Neural progenitor cell (in vitro differentiated cells): ENCODE results near the gene C20orf144. TPM values are rescaled to one million over a fixed set of nuclear protein-coding genes. Genes with fewer than 3 reads are reported as not detected.
A peak's percentile ranks its signal among the peaks of the same experiment; 100 is the strongest.
"Not testable (repeated sequence)": the region's sequence is repeated elsewhere in the genome, so short reads cannot be mapped to it uniquely, and the experiment has no call there.

Experiments used
- DNase-seq: peaks from one replicate; pipeline ENCODE4 v3.0.0-alpha.2; 2016; ENCODE audit warnings: low spot score
- H2AFZ ChIP-seq: fragments of 200-600 bp; sonication (generic); replicated peaks from 2 replicates; pipeline ENCODE4 v1.6.1; 2016; ENCODE audit warnings: antibody characterized with exemption
- H3F3A ChIP-seq: fragments of 200-600 bp; sonication (generic); 2 replicates; pipeline ENCODE4 v1.6.1; 2016; ENCODE audit warnings: antibody characterized with exemption, low read depth
- H3K27ac ChIP-seq: fragments of 200-600 bp; sonication (generic); 2 replicates; pipeline ENCODE4 v1.5.1; 2016; ENCODE audit warnings: mild to moderate bottlenecking
- H3K27me3 ChIP-seq: fragments of 200-600 bp; sonication (generic); 2 replicates; pipeline ENCODE4 v1.6.1; 2016; ENCODE audit warnings: mild to moderate bottlenecking, moderate library complexity
- H3K36me3 ChIP-seq: fragments of 200-600 bp; sonication (generic); 2 replicates; pipeline ENCODE4 v1.5.1; 2016
- H3K4me1 ChIP-seq: fragments of 200-600 bp; sonication (generic); 2 replicates; pipeline ENCODE4 v1.6.1; 2016; ENCODE audit warnings: mixed run types
- H3K4me2 ChIP-seq: fragments of 200-600 bp; sonication (generic); 2 replicates; pipeline ENCODE4 v1.6.1; 2016
- H3K4me3 ChIP-seq: fragments of 200-600 bp; sonication (generic); 2 replicates; pipeline ENCODE4 v1.5.1; 2016
- H3K79me2 ChIP-seq: fragments of 200-600 bp; sonication (generic); 2 replicates; pipeline ENCODE4 v1.6.1; 2016; ENCODE audit warnings: low read depth
- H3K9ac ChIP-seq: fragments of 200-600 bp; sonication (generic); 2 replicates; pipeline ENCODE4 v1.6.1; 2016
- H3K9me3 ChIP-seq: fragments of 200-600 bp; sonication (generic); 2 replicates; pipeline ENCODE4 v1.5.1; 2016; ENCODE audit warnings: low read depth
- H4K20me1 ChIP-seq: fragments of 200-600 bp; sonication (generic); 2 replicates; pipeline ENCODE4 v1.6.1; 2016; ENCODE audit warnings: low read depth
- H3K27ac Mint-ChIP-seq: 3 replicates; pipeline ENCODE4 v1.8.0; 2021; ENCODE audit warnings: mixed read lengths
- H3K27me3 Mint-ChIP-seq: 2 replicates; pipeline ENCODE4 v1.8.0; 2022; ENCODE audit warnings: low read depth, mild to moderate bottlenecking, inconsistent platforms, moderate library complexity, mixed read lengths; ENCODE audit not compliant: insufficient read depth
- H3K36me3 Mint-ChIP-seq: 3 replicates; pipeline ENCODE4 v1.8.0; 2021; ENCODE audit warnings: mixed read lengths
- H3K4me1 Mint-ChIP-seq: 3 replicates; pipeline ENCODE4 v1.8.0; 2021; ENCODE audit warnings: mixed read lengths
- H3K4me3 Mint-ChIP-seq: 3 replicates; pipeline ENCODE4 v1.8.0; 2021; ENCODE audit warnings: mild to moderate bottlenecking, moderate library complexity, mixed read lengths
- H3K9me3 Mint-ChIP-seq: 3 replicates; pipeline ENCODE4 v1.8.0; 2020; ENCODE audit warnings: mixed read lengths
- EZH2 ChIP-seq: fragments of 200-600 bp; sonication (generic); IDR thresholded peaks from 2 replicates; pipeline ENCODE4 v1.6.1; 2017; ENCODE audit warnings: antibody characterized with exemption, mild to moderate bottlenecking, moderate library complexity
- EZH2phosphoT487 ChIP-seq: fragments of 200-600 bp; sonication (generic); IDR thresholded peaks from 2 replicates; pipeline ENCODE4 v1.6.1; 2017; ENCODE audit warnings: antibody characterized with exemption
- total RNA-seq: library from RNA; depleted of rRNA; stranded (reverse); fragments of >200 nt; gene quantifications from 2 replicates; pipeline ENCODE4 v1.2.3, GENCODE V29; 2015; ENCODE audit warnings: low replicate concordance
- TF ChIP-seq, protein P1 (sequence below): fragments of 200-600 bp; sonication (generic); IDR thresholded peaks from 2 replicates; pipeline ENCODE4 v1.5.1; 2017; ENCODE audit warnings: antibody characterized with exemption, mild to moderate bottlenecking

C20orf144 gene
- total RNA-seq, 1 donor from 2014 or later = not detected

DNA sequence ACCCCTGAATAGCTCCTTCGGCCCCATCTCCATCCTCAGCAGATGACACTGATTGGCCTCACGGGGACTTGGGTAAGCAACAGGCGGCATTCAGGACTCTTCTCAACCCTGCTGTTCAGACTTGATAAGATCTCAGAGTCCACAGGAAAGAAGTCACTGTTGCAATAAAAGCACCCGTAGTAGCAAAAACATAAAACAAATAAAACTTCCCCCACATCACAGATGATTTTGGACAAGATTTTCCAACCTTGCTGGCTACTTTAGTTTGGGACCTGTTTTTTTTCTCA, 17.1 kb upstream of the C20orf144 start:
- Mint-ChIP-seq H3K27ac (no peak overlapping the region), H3K9me3 (no peaks in the 10 kb centered on the region), H3K36me3 (peaks cover 13% of the 10 kb centered on the region), H3K27me3 (no peaks in the 10 kb centered on the region), H3K4me3 (no peak overlapping the region), H3K4me1 (no peaks in the 10 kb centered on the region)
- no peak for TF ChIP-seq EZH2phosphoT487
- no peak for TF ChIP-seq EZH2
- TF ChIP-seq, protein P1, sequence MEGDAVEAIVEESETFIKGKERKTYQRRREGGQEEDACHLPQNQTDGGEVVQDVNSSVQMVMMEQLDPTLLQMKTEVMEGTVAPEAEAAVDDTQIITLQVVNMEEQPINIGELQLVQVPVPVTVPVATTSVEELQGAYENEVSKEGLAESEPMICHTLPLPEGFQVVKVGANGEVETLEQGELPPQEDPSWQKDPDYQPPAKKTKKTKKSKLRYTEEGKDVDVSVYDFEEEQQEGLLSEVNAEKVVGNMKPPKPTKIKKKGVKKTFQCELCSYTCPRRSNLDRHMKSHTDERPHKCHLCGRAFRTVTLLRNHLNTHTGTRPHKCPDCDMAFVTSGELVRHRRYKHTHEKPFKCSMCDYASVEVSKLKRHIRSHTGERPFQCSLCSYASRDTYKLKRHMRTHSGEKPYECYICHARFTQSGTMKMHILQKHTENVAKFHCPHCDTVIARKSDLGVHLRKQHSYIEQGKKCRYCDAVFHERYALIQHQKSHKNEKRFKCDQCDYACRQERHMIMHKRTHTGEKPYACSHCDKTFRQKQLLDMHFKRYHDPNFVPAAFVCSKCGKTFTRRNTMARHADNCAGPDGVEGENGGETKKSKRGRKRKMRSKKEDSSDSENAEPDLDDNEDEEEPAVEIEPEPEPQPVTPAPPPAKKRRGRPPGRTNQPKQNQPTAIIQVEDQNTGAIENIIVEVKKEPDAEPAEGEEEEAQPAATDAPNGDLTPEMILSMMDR = no peak
- Histone ChIP-seq H3K79me2 (no peaks in the 10 kb centered on the region), H3K4me3 (no peak overlapping the region), H3K4me2 (no peak overlapping the region), H4K20me1 (peaks cover 7% of the 10 kb centered on the region), H3K36me3 (no peaks in the 10 kb centered on the region), H3K4me1 (no peaks in the 10 kb centered on the region), H3K9me3 (no peaks in the 10 kb centered on the region), H2AFZ (no peak overlapping the region), H3K9ac (no peak overlapping the region), H3F3A (no peaks in the 10 kb centered on the region), H3K27ac (no peak overlapping the region), H3K27me3 (no peaks in the 10 kb centered on the region)
- no peak for DNase-seq

DNA sequence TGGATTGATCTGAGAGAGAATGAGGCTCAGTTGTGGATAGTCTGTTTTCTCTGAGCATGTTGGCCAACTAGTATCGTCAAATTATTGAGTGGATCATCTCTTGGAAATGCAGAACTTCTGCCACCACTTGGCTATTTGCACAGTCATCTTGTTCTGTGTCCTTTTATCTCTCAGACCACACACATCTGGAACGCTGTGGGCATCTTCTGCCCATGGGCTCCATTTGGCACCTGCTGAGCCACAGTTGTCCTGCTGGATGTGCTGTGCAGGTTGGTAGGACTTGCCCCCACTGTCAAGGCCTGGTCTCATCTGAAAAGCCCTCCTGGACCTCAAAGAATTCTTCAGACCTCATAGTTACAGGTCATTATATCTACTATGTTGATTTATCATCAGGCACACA, 16.7 kb upstream of the C20orf144 start:
- Mint-ChIP-seq H3K4me3 (no peak overlapping the region), H3K36me3 (peaks cover 11% of the 10 kb centered on the region), H3K4me1 (no peaks in the 10 kb centered on the region), H3K27me3 (no peaks in the 10 kb centered on the region), H3K27ac (no peak overlapping the region), H3K9me3 (no peaks in the 10 kb centered on the region)
- Histone ChIP-seq H3K4me2 (no peak overlapping the region), H3K4me3 (no peak overlapping the region), H3K27me3 (no peaks in the 10 kb centered on the region), H3K9me3 (no peaks in the 10 kb centered on the region), H4K20me1 (peaks cover 7% of the 10 kb centered on the region), H3K27ac (no peak overlapping the region), H3K9ac (no peak overlapping the region), H3F3A (no peaks in the 10 kb centered on the region), H3K79me2 (no peaks in the 10 kb centered on the region), H3K4me1 (no peaks in the 10 kb centered on the region), H3K36me3 (no peaks in the 10 kb centered on the region), H2AFZ (no peak overlapping the region)
- no peak for DNase-seq
- TF ChIP-seq EZH2 (no peak), EZH2phosphoT487 (no peak)
- TF ChIP-seq, protein P1 = no peak

DNA sequence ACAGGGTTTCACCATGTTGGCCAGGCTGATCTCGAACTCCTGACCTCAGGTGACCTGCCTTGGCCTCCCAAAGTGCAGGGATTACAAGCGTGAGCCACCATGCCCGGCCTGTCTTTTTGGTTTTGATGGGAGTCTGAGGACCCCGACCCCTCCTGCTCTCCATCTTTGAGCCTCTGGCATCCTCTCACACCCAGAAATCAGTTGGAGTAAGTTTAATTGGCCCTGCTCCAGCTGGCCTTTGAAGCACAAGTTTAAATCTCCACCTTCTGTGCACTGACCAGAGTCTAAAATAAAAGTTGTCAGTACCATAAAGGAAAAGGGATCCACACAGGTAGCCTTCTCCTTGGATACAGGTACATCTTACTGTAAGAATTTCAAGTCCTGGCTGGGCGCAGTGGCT, 15.9 kb upstream of the C20orf144 start:
- TF ChIP-seq EZH2 = no peak
- no peak for TF ChIP-seq EZH2phosphoT487
- TF ChIP-seq, protein P1 = no peak
- no peak overlapping the region for H3K4me3 Mint-ChIP-seq
- H3K27ac Mint-ChIP-seq = no peak overlapping the region
- H3K36me3 Mint-ChIP-seq = peaks cover 9% of the 10 kb centered on the region
- no peak for DNase-seq
- H2AFZ ChIP-seq = no peak overlapping the region
- H3K9ac ChIP-seq = no peak overlapping the region
- no peaks in the 10 kb centered on the region for H3K4me1 Mint-ChIP-seq
- H3K27me3 ChIP-seq = no peaks in the 10 kb centered on the region
- peaks cover 7% of the 10 kb centered on the region for H4K20me1 ChIP-seq
- H3K9me3 ChIP-seq = no peaks in the 10 kb centered on the region
- no peak overlapping the region for H3K4me3 ChIP-seq
- H3F3A ChIP-seq = no peaks in the 10 kb centered on the region
- no peaks in the 10 kb centered on the region for H3K4me1 ChIP-seq
- no peaks in the 10 kb centered on the region for H3K36me3 ChIP-seq
- no peak overlapping the region for H3K27ac ChIP-seq
- no peak overlapping the region for H3K4me2 ChIP-seq
- no peaks in the 10 kb centered on the region for H3K79me2 ChIP-seq
- no peaks in the 10 kb centered on the region for H3K9me3 Mint-ChIP-seq
- no peaks in the 10 kb centered on the region for H3K27me3 Mint-ChIP-seq

DNA sequence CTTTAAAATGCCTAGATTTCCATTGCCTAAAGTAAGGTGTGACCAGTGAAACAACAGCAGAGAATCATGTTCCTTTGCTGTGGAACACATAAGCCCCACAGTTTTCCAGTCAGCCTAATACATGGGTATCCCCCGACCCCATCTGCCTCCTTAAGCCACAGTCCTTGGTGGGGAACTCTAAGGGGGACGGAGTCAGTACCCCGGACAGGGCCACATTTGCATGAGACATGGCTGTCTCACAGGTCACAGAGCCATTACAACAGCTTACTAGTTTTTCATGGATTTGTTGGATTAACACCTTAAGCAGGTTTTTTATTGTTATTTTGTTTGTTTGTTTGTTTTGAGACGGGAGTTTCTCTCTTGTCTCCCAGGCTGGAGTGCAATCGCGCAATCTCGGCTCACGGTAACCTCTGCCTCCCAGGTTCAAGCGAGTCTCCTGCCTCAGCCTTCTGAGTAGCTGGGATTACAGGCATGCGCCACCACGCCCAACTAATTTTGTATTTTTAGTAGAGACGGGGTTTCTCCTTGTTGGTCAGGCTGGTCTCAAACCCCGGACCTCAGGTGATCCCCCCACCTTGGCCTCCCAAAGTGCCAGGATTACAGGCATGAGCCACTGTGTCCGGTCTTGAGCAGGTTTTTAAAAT, 15.0 kb upstream of the C20orf144 start:
- not testable (repeated sequence) for H3K4me3 ChIP-seq, H4K20me1 ChIP-seq, H3K79me2 ChIP-seq

More for the DNA sequence above, 15.0 kb upstream of the C20orf144 start:
- not testable (repeated sequence) for H3K9me3 ChIP-seq, H2AFZ ChIP-seq, H3K27ac ChIP-seq, H3K27ac Mint-ChIP-seq, H3K9me3 Mint-ChIP-seq, H3K27me3 Mint-ChIP-seq, H3K4me1 ChIP-seq, H3K27me3 ChIP-seq, H3F3A ChIP-seq, H3K36me3 ChIP-seq, H3K9ac ChIP-seq, H3K4me2 ChIP-seq, H3K36me3 Mint-ChIP-seq, H3K4me3 Mint-ChIP-seq, H3K4me1 Mint-ChIP-seq
- DNase-seq = peak; percentile 56
